Caco-2 (cell line): ENCODE data around the gene HADHB. TPM values are rescaled to one million over a fixed set of nuclear protein-coding genes. Genes with fewer than 3 reads are reported as not detected.

Source experiments
- BruUV-seq: library from RNA; stranded (reverse); fragments of 400-500 nt; replicated peaks from 2 replicates; lab custom pipeline; 2021; lab: Mats Ljungman, UMichigan
- CTCF ChIA-PET: fragments of 300-600 bp; sonication (Branson Sonifier 250); formaldehyde crosslinking; loops from one replicate; lab custom pipeline; 2022; ENCODE audit warnings: antibody characterized with exemption; lab: Charles Lee
- POLR2A ChIA-PET: fragments of 300-600 bp; sonication (Branson Sonifier 250); formaldehyde crosslinking; loops from one replicate; lab custom pipeline; 2022; ENCODE audit warnings: antibody characterized with exemption; lab: Charles Lee
- DNase-seq, 2 experiments: peaks; one replicate each; pipeline versions ENCODE4 v3.0.0 to v3.0.0-alpha.2; 2020 to 2022
- H3K27me3 ChIP-seq: replicated peaks from 2 replicates; pipeline ENCODE4 v1.6.0; 2011; ENCODE audit warnings: low read length; ENCODE audit not compliant: control insufficient read depth, insufficient read depth
- H3K36me3 ChIP-seq: 2 replicates; pipeline ENCODE4 v1.5.1; 2011; ENCODE audit warnings: low read length; ENCODE audit not compliant: control insufficient read depth, insufficient read depth
- H3K4me1 ChIP-seq: fragments of 250-450 bp; sonication (Bioruptor Pico); 2 replicates; pipeline ENCODE4 v1.5.1; 2020; ENCODE audit warnings: mild to moderate bottlenecking
- H3K4me3 ChIP-seq: 2 replicates; pipeline ENCODE4 v1.5.1; 2011; ENCODE audit warnings: low read depth, mild to moderate bottlenecking, control low read depth, low read length
- H3K9me3 ChIP-seq: fragments of 250-450 bp; sonication (Bioruptor Pico); 2 replicates; pipeline ENCODE4 v1.5.1; 2020; ENCODE audit warnings: mild to moderate bottlenecking, moderate library complexity
- H3K27ac Mint-ChIP-seq: one replicate; pipeline ENCODE4 v1.8.0; 2022; ENCODE audit warnings: mixed read lengths; ENCODE audit not compliant: unreplicated experiment
- H3K27me3 Mint-ChIP-seq: one replicate; pipeline ENCODE4 v1.8.0; 2022; ENCODE audit warnings: mixed read lengths; ENCODE audit not compliant: insufficient read depth, unreplicated experiment
- H3K36me3 Mint-ChIP-seq: one replicate; pipeline ENCODE4 v1.8.0; 2022; ENCODE audit warnings: mild to moderate bottlenecking, mixed read lengths; ENCODE audit not compliant: insufficient read depth, unreplicated experiment
- H3K4me1 Mint-ChIP-seq: one replicate; pipeline ENCODE4 v1.8.0; 2022; ENCODE audit warnings: low read depth, mixed read lengths; ENCODE audit not compliant: unreplicated experiment
- H3K4me3 Mint-ChIP-seq: one replicate; pipeline ENCODE4 v1.8.0; 2022; ENCODE audit warnings: mild to moderate bottlenecking, moderate library complexity, mixed read lengths; ENCODE audit not compliant: unreplicated experiment
- H3K9me3 Mint-ChIP-seq: one replicate; pipeline ENCODE4 v1.8.0; 2022; ENCODE audit warnings: mixed read lengths; ENCODE audit not compliant: unreplicated experiment
- intact Hi-C: fragments of 100-400 bp; cut with micrococcal nuclease; formaldehyde crosslinking; loops from one replicate; pipeline ENCODE4 v1.10.0; 2022; ENCODE audit not compliant: unreplicated experiment
- total RNA-seq: library from RNA; stranded (reverse); gene quantifications from 2 replicates; pipeline ENCODE4 v1.2.3, GENCODE V29; 2022
- TF ChIP-seq, protein P1 (sequence below), 2 experiments: fragments of 200-600 bp in 1 of 2; IDR thresholded peaks; 1 replicate in 1 of 2; 2 replicates in 1 of 2; pipeline versions ENCODE4 v1.5.1 to v1.8.0; 2011 to 2022; ENCODE audit warnings: antibody characterized with exemption in 1 of 2, control low read depth in 1 of 2, inconsistent platforms in 1 of 2, low read depth in 1 of 2, low read length in 1 of 2, mild to moderate bottlenecking in 1 of 2, moderate library complexity in 1 of 2; ENCODE audit not compliant: insufficient read depth in 1 of 2, severe bottlenecking in 1 of 2, unreplicated experiment in 1 of 2

HADHB gene
- total RNA-seq, 1 experiment from 2014 or later = 93.2 TPM

DNA sequence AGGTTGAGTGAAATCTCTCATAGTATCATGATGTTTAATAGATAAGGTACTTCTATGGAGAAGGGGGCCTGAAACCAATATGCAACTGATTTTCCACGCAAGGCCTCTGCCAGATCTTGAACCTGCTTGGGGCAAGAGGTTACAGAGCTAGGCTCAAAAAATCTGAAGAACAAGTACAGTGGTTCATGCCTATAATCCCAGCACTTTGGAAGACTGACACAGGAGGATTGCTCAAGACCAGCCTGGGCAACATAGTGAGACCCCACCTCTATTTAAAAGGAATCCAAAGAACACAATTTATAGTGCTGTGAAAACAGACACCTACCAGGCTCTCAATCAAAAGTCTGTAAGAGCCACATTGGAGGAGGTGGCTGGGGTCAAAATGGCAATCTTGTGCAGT lies 28.9 kb upstream of the HADHB start:
- no peaks in the 10 kb centered on the region for H3K4me1 ChIP-seq
- peaks cover 56% of the 10 kb centered on the region for H3K36me3 Mint-ChIP-seq
- H3K9me3 ChIP-seq = no peaks in the 10 kb centered on the region
- H3K4me3 ChIP-seq = no peak overlapping the region
- H3K4me1 Mint-ChIP-seq = no peaks in the 10 kb centered on the region
- intact Hi-C loops = no loop called here
- no peaks in the 10 kb centered on the region for H3K9me3 Mint-ChIP-seq
- no peaks in the 10 kb centered on the region for H3K27me3 ChIP-seq
- H3K4me3 Mint-ChIP-seq = no peak overlapping the region
- H3K27ac Mint-ChIP-seq = no peak overlapping the region
- no peak for DNase-seq
- BruUV-seq = no TSS peak
- peaks cover 1% of the 10 kb centered on the region; the same call in 1 of the 2 replicates for H3K36me3 ChIP-seq
- TF ChIP-seq, protein P1, sequence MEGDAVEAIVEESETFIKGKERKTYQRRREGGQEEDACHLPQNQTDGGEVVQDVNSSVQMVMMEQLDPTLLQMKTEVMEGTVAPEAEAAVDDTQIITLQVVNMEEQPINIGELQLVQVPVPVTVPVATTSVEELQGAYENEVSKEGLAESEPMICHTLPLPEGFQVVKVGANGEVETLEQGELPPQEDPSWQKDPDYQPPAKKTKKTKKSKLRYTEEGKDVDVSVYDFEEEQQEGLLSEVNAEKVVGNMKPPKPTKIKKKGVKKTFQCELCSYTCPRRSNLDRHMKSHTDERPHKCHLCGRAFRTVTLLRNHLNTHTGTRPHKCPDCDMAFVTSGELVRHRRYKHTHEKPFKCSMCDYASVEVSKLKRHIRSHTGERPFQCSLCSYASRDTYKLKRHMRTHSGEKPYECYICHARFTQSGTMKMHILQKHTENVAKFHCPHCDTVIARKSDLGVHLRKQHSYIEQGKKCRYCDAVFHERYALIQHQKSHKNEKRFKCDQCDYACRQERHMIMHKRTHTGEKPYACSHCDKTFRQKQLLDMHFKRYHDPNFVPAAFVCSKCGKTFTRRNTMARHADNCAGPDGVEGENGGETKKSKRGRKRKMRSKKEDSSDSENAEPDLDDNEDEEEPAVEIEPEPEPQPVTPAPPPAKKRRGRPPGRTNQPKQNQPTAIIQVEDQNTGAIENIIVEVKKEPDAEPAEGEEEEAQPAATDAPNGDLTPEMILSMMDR (IDR thresholded peaks at IDR 0.05; ENCODE audit: insufficient read depth in 1 of 2, low read depth in 1 of 2, low read length in 1 of 2, severe bottlenecking in 1 of 2, unreplicated experiment in 1 of 2) = no peak
- H3K27me3 Mint-ChIP-seq = no peaks in the 10 kb centered on the region
- POLR2A ChIA-PET = no interaction called here
- CTCF ChIA-PET = no interaction called here

DNA sequence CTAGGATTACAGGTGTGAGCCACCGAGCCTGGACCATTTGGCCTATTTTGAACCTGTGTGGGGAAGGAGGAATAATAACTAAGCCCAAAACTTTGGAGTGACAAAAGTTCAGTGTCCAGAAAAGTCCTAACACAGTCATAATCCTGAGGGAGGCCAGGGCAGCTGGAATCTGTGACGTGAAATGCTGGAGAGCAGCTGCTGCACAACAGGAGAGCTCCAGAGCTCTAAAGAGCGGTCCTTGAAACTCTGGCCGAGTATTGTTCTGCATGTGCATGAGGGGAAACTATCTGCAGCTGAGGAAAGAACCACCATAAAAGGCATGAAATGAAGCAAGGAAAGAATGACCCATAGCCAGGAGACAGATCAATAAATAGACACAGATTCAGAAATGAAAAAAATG lies 28.2 kb upstream of the HADHB start:
- Mint-ChIP-seq H3K9me3 (no peaks in the 10 kb centered on the region), H3K27me3 (no peaks in the 10 kb centered on the region), H3K4me1 (no peaks in the 10 kb centered on the region), H3K36me3 (peaks cover 54% of the 10 kb centered on the region), H3K27ac (no peak overlapping the region), H3K4me3 (no peak overlapping the region)
- TF ChIP-seq, protein P1 (IDR thresholded peaks at IDR 0.05; ENCODE audit: insufficient read depth in 1 of 2, low read depth in 1 of 2, low read length in 1 of 2, severe bottlenecking in 1 of 2, unreplicated experiment in 1 of 2) = no peak
- no peaks in the 10 kb centered on the region for H3K27me3 ChIP-seq
- peaks cover 1% of the 10 kb centered on the region; the same call in 1 of the 2 replicates for H3K36me3 ChIP-seq
- POLR2A ChIA-PET = no interaction called here
- H3K9me3 ChIP-seq = no peaks in the 10 kb centered on the region
- no peak for DNase-seq
- H3K4me1 ChIP-seq = no peaks in the 10 kb centered on the region
- intact Hi-C loops = no loop called here
- CTCF ChIA-PET = no interaction called here
- no TSS peak for BruUV-seq
- H3K4me3 ChIP-seq = no peak overlapping the region

- ChIA-PET POLR2A (no interaction called here), CTCF (no interaction called here)
- H3K4me1 ChIP-seq = no peaks in the 10 kb centered on the region
- no peak overlapping the region for H3K4me3 Mint-ChIP-seq
- H3K36me3 ChIP-seq = peaks cover 1% of the 10 kb centered on the region; the same call in 1 of the 2 replicates
- TF ChIP-seq, protein P1 (IDR thresholded peaks at IDR 0.05; ENCODE audit: insufficient read depth in 1 of 2, low read depth in 1 of 2, low read length in 1 of 2, severe bottlenecking in 1 of 2, unreplicated experiment in 1 of 2) = no peak
- no peak overlapping the region for H3K27ac Mint-ChIP-seq
- no peaks in the 10 kb centered on the region for H3K27me3 ChIP-seq
- H3K27me3 Mint-ChIP-seq = no peaks in the 10 kb centered on the region
- no peak overlapping the region for H3K4me3 ChIP-seq
- H3K36me3 Mint-ChIP-seq = peaks cover 44% of the 10 kb centered on the region
- intact Hi-C loops = no loop called here
- no peaks in the 10 kb centered on the region for H3K4me1 Mint-ChIP-seq
- BruUV-seq = no TSS peak
- DNase-seq = no peak
- H3K9me3 ChIP-seq = no peaks in the 10 kb centered on the region
- no peaks in the 10 kb centered on the region for H3K9me3 Mint-ChIP-seq
Measured at GRCh38 chr2:26217720-26218119, 27.0 kb upstream of the HADHB start.
